ENCODE data around the gene HJV. TPM values are rescaled to one million over a fixed set of nuclear protein-coding genes. Genes with fewer than 3 reads are reported as not detected.
A peak's percentile ranks its signal among the peaks of the same experiment; 100 is the strongest.

HJV gene
- total RNA-seq, 1 experiment from 2014 or later = not detected

GRCh38 chr1:145987926-145988325 is 33.6 kb downstream of the HJV start:
- H3K4me3 ChIP-seq (replicated peaks in 1 of 2; ENCODE audit: low read depth in 1 of 2, low read length in 2 of 2) = no peak overlapping the region
- ChIA-PET RAD21 (ENCODE audit: low non-redundant PET in 1 of 2, low total read pairs in 2 of 2, uncharacterized antibody in 2 of 2, unreplicated experiment in 2 of 2) (no interaction called here), CTCF (interaction anchor here (1.6 to 2.2 kb wide), 3 partner anchors 8 to 19 kb away, joined by 4 to 7 read pairs (median 7); no protein-coding TSS in a partner anchor), POLR2A (interaction anchor here (1.3 kb wide), 1 partner anchor 24 kb away, joined by 4 read pairs; the partner anchor contains the start of genes ANKRD34A and POLR3GL)
- DNase-seq (ENCODE audit: low read depth, low spot score) (no peak), ATAC-seq (no peak)
- no peak overlapping the region for H3K27ac ChIP-seq (ENCODE audit: low read depth, low read length)
- H4K20me1 ChIP-seq (ENCODE audit: insufficient read depth) = no peaks in the 10 kb centered on the region
- H3K4me2 ChIP-seq (ENCODE audit: low read length) = no peak overlapping the region
- H3K4me1 ChIP-seq (ENCODE audit: control insufficient read depth in 1 of 2, insufficient read depth in 2 of 2, low read length in 2 of 2) = peaks cover 18 to 36% of the 10 kb centered on the region in 2 experiments
- H2AFZ ChIP-seq (ENCODE audit: low read depth, low read length, poor library complexity, severe bottlenecking) = no peak overlapping the region
- H3K27me3 ChIP-seq (ENCODE audit: insufficient read depth, low read length) = no peaks in the 10 kb centered on the region
- no peak for TF ChIP-seq POLR2AphosphoS5 (IDR thresholded peaks at IDR 0.05; ENCODE audit: low read depth, low read length)
- TF ChIP-seq ZNF274 (IDR thresholded peaks at IDR 0.05; ENCODE audit: low read depth, low read length) = no peak
- no peak for TF ChIP-seq ZBTB33 (IDR thresholded peaks at IDR 0.05; ENCODE audit: extremely low read depth, insufficient replicate concordance, low read length)
- no peak overlapping the region for H3K9ac ChIP-seq (ENCODE audit: low read length)
- H3K36me3 ChIP-seq (ENCODE audit: control insufficient read depth in 1 of 2, insufficient read depth in 2 of 2, low read length in 2 of 2) = no peaks in the 10 kb centered on the region
- H3K79me2 ChIP-seq (ENCODE audit: insufficient read depth, low read length) = no peaks in the 10 kb centered on the region
- H3K9me3 ChIP-seq (ENCODE audit: control insufficient read depth in 1 of 2, insufficient read depth in 1 of 2, low read depth in 1 of 2, low read length in 2 of 2) = no peaks in the 10 kb centered on the region
- intact Hi-C loops (cut with micrococcal nuclease) = no loop called here
- no TSS peak for BruUV-seq (replicated peaks)
- no peaks in the 10 kb centered on the region for H3K9me2 ChIP-seq (ENCODE audit: insufficient read depth)

- CTCF ChIA-PET = interaction anchor here (1.6 kb wide), 1 partner anchor 9 kb away, joined by 5 read pairs; no protein-coding TSS in a partner anchor
- TF ChIP-seq CEBPB (IDR thresholded peaks at IDR 0.05; ENCODE audit: low read depth) (no peak), EZH2 (IDR thresholded peaks at IDR 0.05) (no peak)
- Histone ChIP-seq H3K4me3 (replicated peaks in 1 of 2; ENCODE audit: low read depth in 1 of 2, low read length in 2 of 2) (no peak overlapping the region), H3K27me3 (ENCODE audit: insufficient read depth, low read length) (no peaks in the 10 kb centered on the region), H3K4me1 (ENCODE audit: control insufficient read depth in 1 of 2, insufficient read depth in 2 of 2, low read length in 2 of 2) (peaks cover 18 to 36% of the 10 kb centered on the region in 2 experiments), H2AFZ (ENCODE audit: low read depth, low read length, poor library complexity, severe bottlenecking) (peak overlapping the region; percentile 28), H3K9ac (ENCODE audit: low read length) (no peak overlapping the region), H4K20me1 (ENCODE audit: insufficient read depth) (no peaks in the 10 kb centered on the region), H3K9me2 (ENCODE audit: insufficient read depth) (no peaks in the 10 kb centered on the region), H3K4me2 (ENCODE audit: low read length) (peak overlapping the region; percentile 65), H3K9me3 (ENCODE audit: control insufficient read depth in 1 of 2, insufficient read depth in 1 of 2, low read depth in 1 of 2, low read length in 2 of 2) (no peaks in the 10 kb centered on the region), H3K36me3 (ENCODE audit: control insufficient read depth in 1 of 2, insufficient read depth in 2 of 2, low read length in 2 of 2) (no peaks in the 10 kb centered on the region), H3K79me2 (ENCODE audit: insufficient read depth, low read length) (no peaks in the 10 kb centered on the region), H3K27ac (ENCODE audit: low read depth, low read length) (no peak overlapping the region)
- BruUV-seq (replicated peaks) = no TSS peak
- ATAC-seq (no peak), DNase-seq (ENCODE audit: low read depth, low spot score) (no peak)
- intact Hi-C loops (cut with micrococcal nuclease) = no loop called here
- RAD21 ChIA-PET (ENCODE audit: low non-redundant PET in 1 of 2, low total read pairs in 2 of 2, uncharacterized antibody in 2 of 2, unreplicated experiment in 2 of 2) = no interaction called here
- POLR2A ChIA-PET = interaction anchor here (1.2 kb wide), 1 partner anchor 22 kb away, joined by 3 read pairs; the partner anchor contains the start of genes ANKRD34A and POLR3GL
These were observed 35.0 kb downstream of the HJV start for GRCh38 chr1:145986551-145986950.
